NOMO-1 treated with DMSO at 0.1 percent for 48 hours (cell line): ENCODE measurements around the gene INTS1.
"Not testable (repeated sequence)": the region's sequence is repeated elsewhere in the genome, so short reads cannot be mapped to it uniquely, and the experiment has no call there.

Experiments
- DNase-seq: peaks from one replicate; lab custom pipeline; 2025; ENCODE audit not compliant: unreplicated experiment; lab: John Stamatoyannopoulos, UW

The INTS1 gene

DNA sequence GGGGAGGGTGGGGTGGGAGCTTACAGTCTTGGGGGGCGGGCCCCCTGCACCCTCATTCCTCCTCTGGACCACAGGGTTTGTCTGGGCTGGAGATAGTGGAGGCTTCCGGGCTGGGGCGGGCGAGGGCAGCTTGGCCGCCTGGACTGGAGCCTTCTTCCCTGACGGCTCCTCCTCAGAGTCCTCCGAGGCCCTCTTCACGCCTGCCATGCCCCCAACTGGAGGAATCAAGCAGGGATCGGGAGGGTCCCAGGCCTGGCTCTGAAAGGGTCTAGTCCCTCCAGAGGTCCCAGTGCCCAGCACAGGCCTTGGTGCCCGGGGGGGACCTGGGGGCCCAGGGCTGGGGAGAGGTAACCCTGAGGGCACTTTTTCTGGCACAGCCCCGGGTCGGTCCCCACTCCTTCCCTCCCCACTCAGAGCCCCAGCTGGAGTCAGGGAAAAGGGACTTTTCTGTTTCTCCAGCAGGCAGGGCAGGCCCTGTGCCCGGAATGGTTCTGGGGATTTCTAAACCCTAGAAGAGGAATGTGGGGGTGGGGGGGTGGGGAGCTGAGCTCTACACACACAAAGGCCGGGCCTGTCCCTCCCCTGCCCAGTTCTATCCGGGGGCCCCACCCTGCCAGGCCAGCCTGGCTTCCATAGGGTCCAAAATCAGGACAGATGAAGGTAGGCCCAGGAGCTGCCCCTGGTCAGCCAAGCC, 56.5 kb downstream of the INTS1 start:
- no peak for DNase-seq

- DNase-seq, result no peak
Observed at GRCh38 chr7:1447112-1447511, 57.1 kb downstream of the INTS1 start.

GRCh38 chr7:1446620-1447032, 57.6 kb downstream of the INTS1 start:
- DNase-seq, result no peak

DNA sequence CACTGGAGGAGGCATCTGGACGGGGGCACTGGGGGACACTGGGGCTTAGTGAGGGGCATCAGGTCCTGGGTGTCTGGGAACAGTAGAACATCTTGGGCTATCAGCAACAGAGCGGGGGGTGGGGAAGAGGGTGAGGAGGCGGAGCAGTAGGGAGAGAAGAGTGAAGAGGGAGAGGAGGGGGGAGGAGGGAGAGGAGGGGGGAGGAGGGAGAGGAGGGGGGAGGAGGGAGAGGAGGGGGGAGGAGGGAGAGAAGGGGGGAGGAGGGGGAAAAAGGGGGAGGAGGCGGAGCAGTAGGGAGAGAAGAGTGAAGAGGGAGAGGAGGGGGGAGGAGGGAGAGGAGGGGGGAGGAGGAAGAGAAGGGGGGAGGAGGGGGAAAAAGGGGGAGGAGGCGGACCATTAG, 58.2 kb downstream of the INTS1 start:
- DNase-seq, result not testable (repeated sequence)

DNA sequence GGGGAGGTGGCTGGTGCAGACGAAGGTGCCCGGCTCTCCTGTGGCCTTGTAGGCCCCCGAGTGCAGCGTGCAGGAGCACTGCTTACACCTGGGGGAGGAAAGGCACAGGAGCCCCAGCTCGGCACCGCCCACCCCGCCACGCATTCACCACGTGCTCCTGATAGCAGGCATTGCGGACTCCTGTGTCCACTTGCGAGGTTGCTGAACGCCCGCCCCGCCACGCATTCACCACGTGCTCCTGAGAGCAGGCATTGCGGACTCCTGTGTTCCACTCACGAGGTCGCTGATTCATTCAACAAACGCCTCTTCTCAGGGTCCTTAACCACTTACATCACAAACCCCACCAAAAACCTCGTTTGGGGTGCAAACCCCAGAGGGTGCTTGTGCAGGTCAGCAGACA, 58.8 kb downstream of the INTS1 start:
- DNase-seq, result no peak

DNA sequence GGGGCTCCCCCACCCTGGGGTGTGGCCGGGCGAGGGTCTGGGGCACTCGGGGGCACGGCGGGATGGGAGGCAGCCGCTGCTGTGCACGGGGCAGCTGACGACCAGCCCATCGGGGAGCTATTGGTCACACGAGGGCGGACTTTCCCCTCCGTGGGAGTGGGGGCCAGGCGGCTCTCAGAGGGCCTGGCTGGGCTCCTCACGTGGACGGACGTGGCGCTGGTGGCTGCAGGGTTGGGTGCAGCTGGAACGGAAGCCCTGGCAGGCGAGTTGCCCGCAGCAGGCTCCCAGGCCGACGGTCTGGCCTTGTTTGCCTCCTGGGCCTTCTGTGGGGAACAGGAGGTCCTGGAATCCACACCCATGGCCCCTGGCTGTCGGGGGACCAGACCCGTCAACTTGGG, 59.3 kb downstream of the INTS1 start:
- DNase-seq, result no peak

DNA sequence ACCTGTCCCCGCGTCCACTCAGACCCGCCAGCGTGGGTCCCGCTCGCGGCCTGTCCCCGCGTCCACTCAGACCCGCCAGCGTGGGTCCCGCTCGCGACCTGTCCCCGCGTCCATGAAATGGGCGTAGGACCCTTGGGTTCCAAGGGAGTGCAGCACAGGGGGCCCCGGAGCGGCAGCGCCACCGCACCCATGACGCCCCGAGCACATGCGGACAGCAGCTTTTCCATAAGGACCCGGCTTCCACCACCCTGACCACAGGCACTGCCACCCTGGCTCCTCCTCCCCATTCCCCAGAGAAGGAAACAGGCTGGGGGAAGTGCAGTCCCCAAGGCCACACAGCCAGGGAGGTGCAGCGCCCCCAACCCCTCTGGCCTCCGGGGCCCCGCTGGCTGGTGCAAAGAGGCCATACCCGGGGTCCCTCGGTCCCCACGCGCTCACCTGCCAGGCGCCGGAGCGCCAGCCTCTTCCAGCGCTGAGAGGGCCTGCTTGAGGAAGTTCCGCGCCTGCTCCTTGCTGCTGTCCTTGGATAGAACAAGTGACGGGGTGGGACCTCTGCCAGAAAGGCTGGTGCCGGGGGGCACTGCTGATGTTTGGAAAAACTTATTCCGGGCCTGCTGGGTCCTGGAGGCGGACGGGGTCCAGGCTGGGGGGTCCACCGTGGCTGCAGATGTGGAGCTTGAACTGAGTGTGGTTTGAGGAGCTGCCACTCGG, 59.8 kb downstream of the INTS1 start:
- DNase-seq, result no peak

DNA sequence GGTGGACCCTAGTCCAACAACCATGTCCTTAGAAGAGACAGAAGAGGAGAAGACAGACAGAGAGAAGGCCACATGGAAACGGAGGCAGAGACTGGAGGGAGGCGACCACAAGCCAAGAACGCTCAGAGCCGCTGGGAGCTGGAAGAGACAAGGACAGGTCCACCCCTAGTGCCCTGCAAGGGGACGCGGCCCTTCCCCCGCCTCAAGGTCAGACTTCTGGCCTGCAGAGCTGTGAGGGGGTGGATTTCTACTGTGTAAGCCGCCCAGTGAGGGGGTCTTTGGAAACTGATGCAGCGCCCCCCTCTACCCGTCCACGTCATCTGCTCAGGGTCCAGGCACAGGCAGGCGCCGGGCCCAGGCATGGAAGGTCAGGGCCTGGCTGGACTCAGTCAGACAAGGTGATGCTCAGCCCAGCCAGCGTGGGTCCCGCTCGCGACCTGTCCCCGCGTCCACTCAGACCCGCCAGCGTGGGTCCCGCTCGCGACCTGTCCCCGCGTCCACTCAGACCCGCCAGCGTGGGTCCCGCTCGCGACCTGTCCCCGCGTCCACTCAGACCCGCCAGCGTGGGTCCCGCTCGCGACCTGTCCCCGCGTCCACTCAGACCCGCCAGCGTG, 60.5 kb downstream of the INTS1 start:
- DNase-seq, result not testable (repeated sequence)

GRCh38 chr7:1442355-1443124, 61.6 kb downstream of the INTS1 start:
- no peak for DNase-seq

GRCh38 chr7:1441615-1442354, 62.4 kb downstream of the INTS1 start:
- no peak for DNase-seq

DNA sequence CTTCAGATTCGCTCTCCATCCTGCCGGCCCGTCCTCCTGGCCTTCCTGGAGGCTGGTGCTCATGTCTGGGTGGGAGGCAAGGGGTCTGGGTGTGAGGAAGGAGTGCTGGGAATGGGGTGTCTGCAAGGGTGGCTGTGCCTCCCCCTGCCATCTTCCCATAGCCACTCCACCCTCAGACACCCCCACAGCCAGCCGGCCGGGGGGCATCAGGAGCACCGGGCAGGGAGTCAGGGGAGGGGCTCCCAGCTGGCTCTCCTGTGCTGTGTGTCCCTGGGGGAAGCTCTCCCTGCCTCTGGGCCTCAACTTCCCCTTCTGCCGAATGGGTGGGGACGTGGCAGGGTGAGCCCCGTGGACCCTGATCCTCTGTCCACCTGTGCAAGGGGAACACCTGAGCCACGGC, 63.6 kb downstream of the INTS1 start:
- DNase-seq, result no peak

GRCh38 chr7:1439373-1440363, 64.5 kb downstream of the INTS1 start:
- no peak for DNase-seq

GRCh38 chr7:1438821-1439220, 65.4 kb downstream of the INTS1 start:
- DNase-seq, result no peak

DNA sequence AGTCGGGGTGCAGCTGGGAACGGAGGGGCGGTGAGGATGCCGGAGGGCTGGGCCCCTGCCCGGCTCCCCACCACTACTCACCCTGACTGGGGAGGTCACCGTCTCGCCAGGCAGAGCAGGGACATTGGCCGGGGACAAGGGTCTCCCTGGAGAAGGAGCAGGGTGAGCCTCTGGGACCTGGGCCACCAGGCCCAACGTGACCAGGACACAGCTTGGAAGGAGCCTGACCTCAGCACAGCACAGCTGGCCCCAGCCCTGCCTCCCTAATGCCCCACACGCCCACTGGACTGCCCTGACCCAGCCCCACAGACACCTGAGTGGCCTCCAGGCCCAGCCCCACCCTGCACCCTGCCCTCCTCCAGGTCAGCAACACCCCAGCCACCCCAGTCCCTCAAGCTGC, 66.0 kb downstream of the INTS1 start:
- DNase-seq, result no peak

GRCh38 chr7:1437155-1437880, 66.9 kb downstream of the INTS1 start:
- no peak for DNase-seq

GRCh38 chr7:1436608-1437007, 67.6 kb downstream of the INTS1 start:
- DNase-seq, result no peak

- DNase-seq, result no peak
Observed at GRCh38 chr7:1434891-1435670, 69.1 kb downstream of the INTS1 start.

- DNase-seq, result no peak
Observed at GRCh38 chr7:1434165-1434718, 69.9 kb downstream of the INTS1 start.
